Measurements from ENCODE around the gene PLEKHB1.
"Not testable (repeated sequence)": the region's sequence is repeated elsewhere in the genome, so short reads cannot be mapped to it uniquely, and the experiment has no call there.

Gene PLEKHB1

DNA sequence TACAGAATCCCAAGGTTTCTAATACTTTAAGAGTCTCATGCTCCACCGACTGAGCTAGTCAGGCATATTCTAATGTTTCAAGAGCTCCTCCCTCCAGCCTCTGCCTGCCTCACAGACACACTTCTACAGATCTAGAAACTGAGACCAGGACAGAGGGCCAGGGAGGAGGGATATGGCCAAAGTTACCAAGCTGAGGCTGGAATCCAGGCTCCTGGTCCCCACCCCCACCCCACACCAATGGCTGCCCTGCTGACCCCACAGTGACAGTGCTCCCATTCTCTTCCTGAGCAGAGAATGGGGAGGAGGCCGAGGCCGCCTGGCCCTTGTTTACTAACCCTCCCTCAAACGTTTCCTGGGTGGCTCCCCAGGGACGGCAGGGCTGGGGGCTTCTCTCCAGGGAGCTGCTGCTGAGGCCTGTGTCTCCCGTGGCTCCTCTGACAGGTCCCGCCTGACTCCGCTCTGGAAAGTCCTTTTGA lies 2.2 kb downstream of the PLEKHB1 start:
- DNase-seq: no peak

DNA sequence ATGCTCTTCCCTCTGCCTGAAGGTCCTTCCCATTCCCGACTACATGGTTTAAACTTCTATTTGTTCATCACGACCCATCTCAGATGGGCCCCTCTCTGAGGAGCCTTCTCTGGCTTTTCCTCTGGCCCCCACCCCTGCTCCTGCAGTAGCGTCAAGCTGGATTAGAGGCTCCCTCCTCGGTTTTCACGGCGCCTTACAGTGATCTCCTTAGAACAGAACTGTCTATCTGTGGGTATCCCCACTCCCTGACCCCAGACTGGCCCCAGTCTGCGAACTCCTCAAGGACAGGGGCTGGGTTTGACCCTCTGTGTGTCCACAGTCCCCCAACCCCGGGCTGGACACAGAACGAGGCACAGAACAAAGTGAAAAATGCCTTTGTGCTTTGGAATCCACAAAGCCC lies 2.8 kb downstream of the PLEKHB1 start:
- DNase-seq: no peak

DNA sequence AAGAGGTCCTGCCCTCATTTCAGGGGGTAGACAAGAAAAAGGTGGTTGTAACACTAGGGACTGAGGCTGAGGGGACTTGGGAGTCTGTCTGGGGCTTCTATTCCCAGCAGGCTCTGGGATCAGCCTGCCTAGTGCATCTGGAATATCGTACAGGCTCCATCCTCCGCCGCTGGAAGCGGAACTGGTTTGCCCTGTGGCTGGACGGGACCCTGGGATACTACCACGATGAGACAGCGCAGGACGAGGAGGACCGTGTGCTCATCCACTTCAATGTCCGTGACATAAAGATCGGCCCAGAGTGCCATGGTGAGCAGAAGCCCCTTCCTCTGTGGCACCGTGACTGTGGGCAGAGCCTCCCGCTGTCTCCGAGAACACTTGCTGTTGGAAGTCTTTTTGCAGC lies 4.0 kb downstream of the PLEKHB1 start:
- DNase-seq: no peak

DNA sequence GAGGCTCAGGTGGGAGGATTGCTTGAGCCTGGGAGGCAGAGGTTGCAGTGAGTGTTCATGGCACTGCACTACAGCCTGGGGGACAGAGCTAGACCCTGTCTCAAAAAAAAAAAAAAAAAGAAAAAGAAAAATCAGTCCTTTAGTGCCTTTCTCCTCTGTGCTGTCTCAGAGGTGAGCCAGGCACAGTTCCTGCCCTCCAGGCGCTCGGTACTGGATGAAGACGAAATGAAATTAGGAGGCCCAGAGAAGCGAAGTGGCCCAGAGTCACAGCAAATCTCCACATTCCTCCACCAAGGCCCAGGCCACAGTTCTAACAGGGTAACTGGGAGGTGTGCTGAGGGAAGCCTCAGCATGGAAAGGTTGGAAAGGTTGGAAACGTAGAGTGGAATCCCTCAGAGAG lies 4.9 kb downstream of the PLEKHB1 start:
- DNase-seq: no peak

DNA sequence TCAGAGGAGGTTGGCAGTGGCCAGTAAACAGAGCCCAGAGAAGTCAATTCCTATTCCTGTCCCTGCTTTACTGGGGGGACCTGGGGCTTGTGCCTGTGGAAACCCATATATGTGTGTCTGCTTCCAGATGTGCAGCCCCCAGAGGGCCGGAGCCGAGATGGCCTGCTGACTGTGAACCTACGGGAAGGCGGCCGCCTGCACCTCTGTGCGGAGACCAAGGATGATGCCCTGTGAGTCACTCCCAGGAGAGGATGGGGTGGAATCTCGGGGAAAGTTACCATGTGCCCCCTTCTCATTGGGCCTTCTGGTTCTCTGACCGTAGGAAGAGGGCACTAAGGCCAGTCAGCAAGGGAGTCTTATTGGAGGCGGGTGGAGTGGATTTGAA lies 5.3 kb downstream of the PLEKHB1 start:
- DNase-seq: no peak

DNA sequence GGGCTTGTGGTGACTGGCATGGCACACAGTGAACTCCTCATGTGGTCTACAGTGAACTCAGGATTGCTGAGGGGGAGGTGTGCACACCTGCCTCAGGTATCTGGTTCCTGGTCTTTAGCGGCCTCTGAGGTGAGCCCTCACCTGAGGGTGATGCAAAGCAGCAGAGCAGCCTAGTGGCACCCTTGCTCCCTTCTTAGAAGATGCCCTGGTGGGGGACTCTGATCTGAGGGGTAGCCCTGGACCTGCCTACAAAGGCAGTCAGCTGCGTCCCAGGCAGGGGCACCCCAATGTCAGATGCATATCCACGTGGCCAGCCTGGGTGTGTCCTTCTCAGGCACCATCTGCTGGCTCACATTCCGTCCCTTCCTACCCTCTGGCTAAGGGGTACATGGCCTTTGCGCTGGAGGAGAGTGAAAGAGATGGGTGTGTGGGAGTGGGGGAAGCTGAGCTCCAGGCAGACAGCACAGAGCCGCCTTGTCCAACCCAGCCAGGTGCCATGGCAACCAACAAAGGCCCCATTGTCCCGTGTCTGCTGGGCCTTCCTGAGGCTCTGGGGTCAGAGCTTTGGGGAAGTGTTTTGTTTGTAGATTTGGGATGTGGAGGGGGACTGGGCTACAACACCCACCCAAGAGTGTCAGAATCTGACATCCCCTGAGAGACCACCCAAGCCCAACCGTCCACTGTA lies 5.8 kb downstream of the PLEKHB1 start:
- no peak for DNase-seq

DNA sequence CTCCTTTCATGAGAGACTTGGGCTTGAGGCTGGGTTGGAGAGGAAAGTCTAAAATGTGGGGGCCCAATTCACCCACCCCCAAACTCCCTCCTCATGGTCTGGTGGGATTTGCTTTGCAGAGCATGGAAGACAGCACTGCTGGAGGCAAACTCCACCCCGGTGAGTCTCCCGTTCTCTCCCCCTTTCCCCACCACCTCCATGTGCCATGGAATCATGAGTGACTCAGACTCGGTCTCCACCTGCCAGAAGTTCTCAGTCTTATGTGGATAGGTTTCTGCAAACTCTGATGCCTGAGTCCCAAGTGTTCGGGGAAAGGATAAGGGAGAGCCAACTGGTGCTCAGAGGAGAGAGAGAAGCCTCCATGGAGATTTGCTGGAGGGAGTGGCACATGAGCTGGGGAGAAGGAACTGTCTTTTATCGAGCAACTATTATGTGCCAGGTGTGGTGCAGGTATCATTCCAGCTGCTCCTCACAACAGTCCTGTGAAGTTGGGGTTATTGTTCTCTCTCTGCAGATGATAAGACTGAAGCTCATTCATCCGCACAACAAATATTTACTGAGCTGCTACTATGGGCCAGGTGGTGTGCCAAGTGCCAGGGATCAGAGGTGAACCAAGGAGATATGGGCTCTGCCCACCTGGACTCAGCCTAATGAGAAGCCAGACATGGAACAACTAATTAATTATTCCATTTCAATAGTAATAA lies 6.6 kb downstream of the PLEKHB1 start:
- DNase-seq: no peak

DNA sequence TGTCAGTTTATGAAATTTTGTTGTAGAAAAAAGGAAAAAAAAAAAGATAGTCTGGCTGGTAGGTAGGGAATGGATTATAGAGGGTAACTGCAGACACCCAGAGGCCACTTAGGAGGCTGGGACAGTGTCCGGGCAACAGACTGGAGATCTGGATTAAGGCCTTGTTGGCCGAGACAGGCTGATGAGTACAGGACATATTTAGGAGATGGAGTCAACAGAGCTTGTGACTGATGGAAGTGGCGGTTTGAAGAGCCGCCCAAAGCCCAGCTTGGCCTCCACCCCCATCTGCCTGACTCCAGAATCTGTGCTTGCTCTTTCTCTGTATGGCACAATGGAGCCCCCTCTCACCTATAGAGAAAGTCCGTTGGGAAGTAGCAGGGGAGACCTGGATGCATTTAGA lies 7.6 kb downstream of the PLEKHB1 start:
- no peak for DNase-seq

DNA sequence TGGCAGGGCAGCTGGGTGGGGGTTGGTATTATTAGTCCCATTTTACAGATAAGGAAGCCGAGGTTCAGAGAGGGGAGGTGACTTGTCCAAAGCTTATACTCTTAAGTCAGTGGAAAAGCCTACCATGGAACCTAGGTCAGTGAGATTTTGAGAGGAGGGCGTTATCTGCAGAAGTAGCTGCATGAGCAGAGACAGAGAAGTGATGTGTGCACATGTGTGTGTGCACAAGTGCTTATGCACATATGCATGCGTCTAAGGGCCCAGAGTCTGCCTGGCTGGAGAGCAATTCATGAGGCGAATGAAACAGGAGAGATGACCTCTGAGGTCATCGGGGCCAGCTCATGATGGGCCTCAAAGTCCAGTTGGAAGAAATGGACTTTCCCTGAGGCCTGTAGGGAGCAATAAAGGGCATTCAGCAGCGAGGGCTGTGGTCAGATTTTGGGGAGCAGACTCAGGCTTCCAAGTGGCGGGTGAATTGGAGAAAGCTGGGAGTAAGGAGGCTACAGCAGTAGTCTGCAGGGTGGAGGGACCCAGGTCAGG lies 8.2 kb downstream of the PLEKHB1 start:
- DNase-seq: no peak

DNA sequence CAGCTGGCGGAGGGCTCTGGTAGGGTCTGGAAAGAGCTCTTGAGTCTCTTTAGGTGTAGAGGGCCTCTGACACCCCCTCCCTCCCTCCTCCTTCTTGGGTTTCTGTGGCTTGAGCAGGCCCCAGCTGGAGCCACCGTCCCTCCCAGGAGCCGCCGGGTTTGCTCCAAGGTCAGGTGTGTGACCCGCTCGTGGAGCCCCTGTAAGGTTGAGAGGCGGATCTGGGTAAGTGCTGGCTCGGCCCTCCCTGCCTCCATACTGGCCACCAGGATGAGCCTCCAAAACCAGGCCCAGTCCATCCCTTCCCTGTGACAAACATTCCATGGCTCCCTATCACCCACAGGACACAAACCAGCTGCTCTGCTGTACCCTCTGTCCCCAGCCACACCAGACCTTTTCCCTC lies 9.3 kb downstream of the PLEKHB1 start:
- DNase-seq: no peak

DNA sequence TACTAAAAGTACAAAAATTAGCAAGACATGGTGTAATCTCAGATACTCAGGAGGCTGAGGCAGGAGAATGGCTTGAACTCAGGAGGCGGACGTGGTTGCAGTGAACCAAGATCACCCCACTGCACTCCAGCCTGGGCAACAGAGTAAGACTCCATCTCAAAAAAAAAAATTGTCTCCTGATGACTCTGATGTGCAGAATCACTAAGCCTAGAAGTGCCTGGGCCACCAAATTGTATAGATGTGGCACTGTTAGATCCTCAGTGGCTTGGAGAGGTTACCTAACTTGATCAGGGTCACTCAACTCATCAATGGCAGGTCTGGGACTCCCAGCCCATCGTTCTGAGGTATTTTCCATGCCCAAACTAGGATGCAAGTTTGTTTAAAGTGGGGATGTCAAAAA lies 10.6 kb downstream of the PLEKHB1 start:
- DNase-seq: no peak

DNA sequence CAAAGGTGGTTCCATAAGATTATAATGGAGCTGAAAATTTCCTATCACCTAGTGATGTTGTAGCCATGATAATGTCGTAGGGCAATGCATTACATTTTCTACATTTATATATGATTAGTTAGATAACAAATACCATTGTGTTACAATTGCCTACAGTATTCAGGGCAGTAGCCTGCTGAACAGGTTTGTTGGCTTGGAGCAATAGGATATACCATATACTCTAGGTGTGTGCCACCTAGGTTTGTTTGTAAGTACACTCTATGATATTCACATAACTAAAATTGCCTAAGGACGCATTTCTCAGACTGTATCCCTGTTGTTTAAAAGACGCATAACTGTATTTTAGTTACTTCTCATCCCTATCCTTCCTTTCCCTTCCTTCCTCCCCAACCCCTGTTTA lies 13.6 kb downstream of the PLEKHB1 start:
- no peak for DNase-seq

DNA sequence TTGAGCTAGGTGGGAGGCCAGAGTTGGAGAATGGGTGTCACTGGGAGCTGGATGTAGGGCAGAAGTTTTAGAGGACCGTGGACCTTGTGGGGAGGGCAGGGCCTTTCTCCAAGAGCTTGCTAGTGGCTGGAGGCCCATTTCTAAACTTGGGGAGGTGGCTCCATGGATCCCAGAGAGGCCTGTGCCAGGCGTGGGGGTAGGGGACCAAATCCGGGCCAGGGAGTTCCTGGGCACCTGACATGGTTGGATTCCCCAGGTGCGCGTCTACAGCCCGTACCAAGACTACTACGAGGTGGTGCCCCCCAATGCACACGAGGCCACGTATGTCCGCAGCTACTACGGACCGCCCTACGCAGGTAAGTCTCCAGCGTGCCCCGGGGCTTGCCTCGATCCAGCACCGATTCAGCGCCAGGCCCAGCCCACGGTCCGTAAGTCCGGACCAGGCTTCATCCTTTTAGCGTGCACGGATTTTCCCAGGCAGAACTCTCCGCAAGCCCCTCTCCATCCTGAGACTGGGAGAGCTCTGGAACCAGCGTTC lies 14.2 kb downstream of the PLEKHB1 start:
- DNase-seq: no peak

DNA sequence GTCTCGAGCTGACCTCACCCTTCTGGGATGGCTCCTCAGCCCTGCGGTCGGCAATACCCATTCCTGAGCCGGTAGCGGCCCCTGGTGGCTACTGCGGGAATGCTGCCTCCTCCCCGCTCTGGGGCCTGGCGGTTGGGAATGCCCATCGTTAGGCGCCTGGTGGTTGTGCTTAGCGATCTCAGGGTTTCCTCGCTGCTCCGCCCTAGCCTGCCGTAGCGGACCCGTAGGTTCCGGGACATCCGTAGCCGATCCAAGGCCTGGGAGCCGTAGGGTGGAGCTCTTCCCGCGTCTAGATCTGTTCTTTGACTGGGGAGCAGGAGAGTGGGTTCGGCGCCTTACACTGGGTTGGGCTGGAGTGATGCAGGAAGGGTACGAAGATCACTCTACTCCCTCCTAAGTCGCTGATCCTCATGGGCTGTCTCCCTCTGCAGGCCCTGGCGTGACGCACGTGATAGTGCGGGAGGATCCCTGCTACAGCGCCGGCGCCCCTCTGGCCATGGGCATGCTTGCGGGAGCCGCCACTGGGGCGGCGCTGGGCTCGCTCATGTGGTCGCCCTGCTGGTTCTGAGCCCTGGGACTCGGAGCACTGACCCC lies 14.8 kb downstream of the PLEKHB1 start:
- no peak for DNase-seq

DNA sequence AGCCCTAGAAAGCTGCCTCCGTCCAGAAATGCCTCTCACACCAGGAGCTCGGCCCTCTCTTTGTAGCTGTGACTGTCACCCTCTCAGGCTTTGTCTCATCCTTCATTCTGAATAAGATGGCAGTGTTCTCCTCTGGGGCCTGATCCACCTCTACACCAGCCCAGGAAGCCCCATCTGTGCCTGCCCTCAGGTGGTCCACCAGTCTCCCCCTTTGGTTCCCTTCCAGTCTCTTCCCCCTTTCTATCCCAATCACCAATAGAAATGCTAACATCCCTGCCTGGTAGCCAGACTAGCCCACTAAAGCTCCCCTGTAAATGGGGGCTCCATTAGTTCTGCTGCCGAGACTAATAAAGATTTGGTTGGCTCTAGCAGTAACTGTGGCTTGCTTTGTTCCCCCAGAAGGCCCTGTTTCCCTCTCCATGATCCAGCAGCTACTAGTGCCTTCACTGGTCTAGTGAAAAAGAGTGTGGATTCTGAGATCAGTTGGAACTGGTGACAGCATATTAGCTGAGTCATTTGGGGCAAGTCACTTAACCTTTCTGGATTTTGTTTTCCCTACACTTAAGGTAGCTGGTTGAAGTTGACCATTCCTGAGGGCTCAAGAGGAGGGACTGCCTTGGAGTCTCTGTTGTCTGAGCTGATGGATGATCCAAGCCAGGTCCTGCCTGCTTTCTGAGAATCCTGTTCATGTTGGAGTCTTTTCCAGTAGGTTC lies 16.2 kb downstream of the PLEKHB1 start:
- no peak for DNase-seq

DNA sequence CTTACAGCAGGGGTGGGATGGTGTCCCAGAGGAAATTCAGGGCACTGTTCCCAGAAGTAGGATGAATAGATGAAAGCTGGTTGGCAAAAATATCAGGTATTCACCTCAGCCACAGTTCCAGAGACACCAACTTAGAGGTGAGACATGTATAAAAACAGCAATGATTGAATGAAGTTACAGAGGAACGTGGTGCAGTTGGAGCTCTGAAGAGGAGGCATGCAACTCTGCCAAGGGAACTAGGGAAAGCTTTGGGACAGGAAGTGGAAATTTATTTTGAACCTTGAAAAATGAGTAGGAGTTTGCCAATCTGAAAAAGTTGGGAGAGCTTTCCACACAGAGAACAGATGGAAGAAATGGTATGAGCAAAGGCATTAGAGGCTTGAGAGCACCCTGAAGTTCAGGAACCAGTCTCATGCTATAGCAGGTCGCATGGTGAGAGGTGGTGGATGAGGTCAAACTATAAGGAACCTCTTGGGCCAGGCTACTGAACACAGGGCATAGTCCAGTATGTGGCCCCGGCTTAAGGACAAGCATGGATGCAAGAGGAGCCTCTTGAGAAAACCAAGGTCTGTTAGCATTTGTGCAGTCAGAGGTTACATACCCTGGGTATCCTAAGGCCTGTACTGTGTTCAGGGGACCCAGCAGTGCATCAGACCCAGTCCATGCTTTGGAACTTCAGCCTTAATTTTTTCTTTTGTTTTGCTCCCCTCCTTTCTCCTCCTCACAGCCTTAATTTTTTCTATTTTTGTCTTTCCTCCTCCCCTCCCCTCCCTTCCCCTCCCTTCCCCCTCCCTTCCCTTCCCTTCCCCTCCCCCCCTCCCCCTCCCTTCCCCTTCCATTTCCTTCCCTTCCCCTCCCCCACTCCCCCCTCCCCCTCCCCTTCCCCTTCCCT lies 17.5 kb downstream of the PLEKHB1 start:
- DNase-seq: no peak

DNA sequence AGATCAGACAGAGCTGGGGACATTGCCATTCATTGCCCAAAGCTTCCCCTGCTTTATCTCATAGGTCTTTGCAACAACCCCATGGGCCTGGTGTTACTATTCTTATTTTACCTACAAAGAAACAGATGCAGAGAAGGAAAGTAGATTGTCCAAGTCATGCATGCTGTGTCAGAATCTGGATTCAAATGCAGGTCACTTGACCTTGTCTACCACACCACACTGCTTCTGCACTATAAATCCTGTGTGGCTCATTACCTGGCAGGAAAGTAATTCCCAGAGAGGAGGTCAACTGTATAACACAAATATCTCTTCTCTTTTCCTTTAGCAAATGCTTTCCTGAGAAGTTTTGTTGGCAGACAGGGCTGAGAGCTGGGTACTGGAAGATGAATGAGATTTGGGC lies 18.5 kb downstream of the PLEKHB1 start:
- no peak for DNase-seq

DNA sequence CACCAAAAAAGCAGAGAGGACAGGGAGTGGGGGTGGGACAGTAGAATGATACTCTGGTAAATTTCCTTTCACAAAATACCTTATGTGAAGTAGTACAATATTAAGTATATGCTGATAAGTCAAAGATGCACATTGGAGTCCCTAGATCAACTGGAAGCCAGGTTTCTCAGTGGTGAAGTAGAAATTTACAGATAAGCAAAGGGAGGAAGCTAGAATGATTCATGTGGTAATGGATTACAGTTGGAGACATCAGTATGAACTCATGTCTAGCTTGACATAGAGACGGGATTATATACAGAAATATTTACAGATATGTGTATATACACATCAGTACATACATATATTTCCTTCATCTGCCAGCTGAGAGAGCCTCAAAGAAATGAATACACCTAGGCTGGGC lies 21.5 kb downstream of the PLEKHB1 start:
- DNase-seq: no peak

DNA sequence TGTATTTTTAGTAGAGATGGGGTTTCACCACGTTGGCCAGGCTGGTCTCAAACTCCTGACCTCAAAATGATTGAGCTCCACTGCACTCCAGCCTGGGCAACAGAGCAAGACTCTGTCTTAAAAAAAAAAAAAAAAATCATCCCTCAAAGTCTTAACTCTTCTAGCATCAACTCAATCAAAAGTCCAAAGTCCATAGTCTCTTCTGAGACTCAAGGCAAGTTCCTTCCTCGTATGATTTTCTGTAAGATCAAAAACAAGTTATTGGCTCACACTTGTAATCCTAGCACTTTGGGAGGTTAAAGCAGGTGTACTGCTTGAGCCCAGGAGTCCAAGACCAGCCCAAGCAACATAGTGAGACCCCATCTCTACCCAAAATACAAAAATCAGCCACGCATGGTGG lies 24.4 kb downstream of the PLEKHB1 start:
- DNase-seq: no peak

DNA sequence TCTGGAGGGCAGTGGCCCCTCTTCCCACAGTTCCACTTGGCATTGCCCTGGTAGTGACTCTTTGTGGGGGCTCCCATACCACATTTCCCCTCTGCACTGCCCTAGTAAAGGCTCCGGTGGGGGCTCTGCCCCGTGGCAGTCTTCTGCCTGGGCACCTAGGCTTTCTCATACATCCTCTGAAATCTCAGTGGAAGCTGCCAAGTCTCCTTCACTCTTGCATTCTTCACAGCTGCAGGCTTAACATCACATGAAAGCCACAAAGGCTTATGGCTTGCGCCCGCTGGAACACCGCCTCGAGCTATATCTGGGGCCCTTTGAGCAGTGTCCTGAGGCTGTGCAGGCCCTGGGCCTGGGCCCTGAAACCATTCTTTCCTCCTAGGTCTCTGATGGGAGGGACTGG lies 25.3 kb downstream of the PLEKHB1 start:
- no peak for DNase-seq

DNA sequence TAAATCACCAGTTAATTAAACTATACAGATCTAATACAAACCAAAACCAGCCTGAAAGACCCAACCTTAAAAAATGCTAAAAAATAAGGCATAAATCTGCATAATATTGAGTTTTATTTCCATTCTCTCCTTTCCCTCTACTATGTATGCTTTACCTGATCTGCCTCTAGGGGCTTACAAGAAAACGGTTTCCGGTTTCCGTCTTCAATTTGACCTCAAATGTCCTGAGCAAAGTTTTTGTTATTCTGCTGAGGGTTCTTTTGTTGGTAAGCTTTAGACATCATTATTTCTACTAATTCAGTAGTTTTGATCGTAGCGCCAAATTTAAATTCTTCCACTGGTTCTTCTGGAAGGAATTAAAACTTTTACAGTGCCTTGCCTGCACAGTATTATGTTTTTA lies 30.2 kb downstream of the PLEKHB1 start:
- not testable (repeated sequence) for DNase-seq

DNA sequence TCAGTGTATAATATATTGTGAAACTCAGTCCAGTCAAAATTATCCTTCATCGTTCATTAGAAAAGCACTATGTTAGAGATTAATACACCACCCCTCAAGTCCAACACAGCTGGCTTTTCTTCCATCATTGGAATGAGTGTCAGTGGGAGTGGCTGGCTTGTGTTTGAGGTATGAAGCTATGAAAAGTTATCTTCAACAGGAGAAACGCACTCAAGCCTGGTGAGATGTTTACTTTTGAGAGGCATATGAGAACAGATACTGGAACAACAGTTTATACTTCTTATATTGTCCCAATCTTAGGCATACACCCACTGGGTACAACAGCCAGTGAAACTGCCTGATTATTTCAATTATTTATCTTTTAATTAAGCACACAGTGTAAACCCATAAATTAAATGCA lies 34.3 kb downstream of the PLEKHB1 start:
- DNase-seq: no peak

Data from NCI-H2081 (cell line).